Measurements from ENCODE around the gene METTL21A. TPM values are rescaled to one million over a fixed set of nuclear protein-coding genes. Genes with fewer than 3 reads are reported as not detected.
"Not testable (repeated sequence)": the region's sequence is repeated elsewhere in the genome, so short reads cannot be mapped to it uniquely, and the experiment has no call there.

METTL21A gene
- total and polyA plus RNA-seq, 9 donors: 14.1 to 20.3 (median 16.2) TPM

DNA sequence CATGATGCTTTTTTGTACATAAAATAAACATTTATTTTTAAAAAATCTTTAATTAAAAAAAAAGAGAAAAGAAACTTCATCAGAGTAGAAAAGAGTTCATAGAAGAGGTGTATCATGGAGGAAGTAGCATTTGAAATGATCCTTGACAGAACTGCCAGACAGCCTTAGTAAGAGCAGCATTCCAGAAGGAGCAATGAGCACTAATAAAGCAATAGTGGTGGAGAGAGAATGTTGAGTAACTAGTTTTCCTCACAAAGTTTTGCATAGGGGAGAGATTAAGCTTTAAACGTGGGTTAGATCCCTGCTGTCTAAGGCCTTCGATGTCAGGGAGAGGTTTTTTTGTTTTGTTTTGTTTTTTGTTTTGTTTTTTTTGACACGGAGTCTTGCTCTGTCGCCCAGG, 29.8 kb upstream of the METTL21A start:
- no peaks in the 10 kb centered on the region for H3K4me1 ChIP-seq (ENCODE audit: control insufficient read depth, insufficient read depth, low read length)
- no peak for DNase-seq
- no peak overlapping the region for H3K27ac ChIP-seq (ENCODE audit: low read length)
- no peak overlapping the region for H3K4me3 ChIP-seq (ENCODE audit: low read length)
- no peaks in the 10 kb centered on the region for H3K27me3 ChIP-seq (ENCODE audit: control insufficient read depth, insufficient read depth, low read length)
- 40% methylated on average over 1 of the region's 4 CpGs for WGBS (ENCODE audit: insufficient coverage)
- H3K9me3 ChIP-seq (replicated peaks; ENCODE audit: control insufficient read depth, low read depth, low read length): no peaks in the 10 kb centered on the region
- H3K36me3 ChIP-seq (ENCODE audit: control insufficient read depth, insufficient read depth, low read length): no peaks in the 10 kb centered on the region

DNA sequence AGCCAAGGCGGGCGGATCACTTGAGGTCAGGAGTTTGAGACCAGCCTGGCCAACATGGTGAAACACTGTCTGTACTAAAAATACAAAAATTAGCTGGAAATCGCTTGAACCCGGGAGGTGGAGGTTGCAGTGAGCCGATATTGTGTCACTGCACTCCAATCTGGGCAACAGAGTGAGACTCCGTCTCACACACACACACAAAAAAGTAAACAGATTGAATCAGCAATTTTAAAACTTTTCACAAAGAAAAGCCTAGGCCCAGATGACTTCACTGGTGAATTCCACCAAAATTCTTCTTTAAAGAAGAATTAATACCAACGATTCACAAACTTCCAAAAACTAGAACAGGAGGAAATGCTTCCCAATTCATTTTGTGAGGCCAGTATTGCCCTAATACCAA, 21.4 kb upstream of the METTL21A start:
- DNase-seq; H3K27me3 ChIP-seq (ENCODE audit: control insufficient read depth, insufficient read depth, low read length): not testable (repeated sequence)
- WGBS (ENCODE audit: insufficient coverage): 72% methylated on average over 4 of the region's 7 CpGs

DNA sequence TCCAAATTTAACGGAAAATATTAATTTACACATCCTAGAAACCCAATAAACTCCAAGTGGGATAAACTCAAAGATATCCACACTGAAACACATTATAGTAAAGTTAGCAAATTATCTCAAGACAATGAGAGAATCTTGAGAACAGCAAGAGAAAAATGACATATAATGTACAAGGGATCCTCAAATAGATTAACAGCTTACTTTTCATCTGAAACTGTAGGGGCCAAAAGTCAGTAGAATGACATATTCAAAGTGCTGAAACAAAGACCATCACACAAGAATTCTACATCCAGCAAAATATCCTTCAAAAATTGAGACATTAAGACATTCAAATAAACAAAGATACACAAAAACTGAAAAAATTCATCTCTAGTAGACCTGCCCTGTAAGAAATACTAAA, 18.7 kb upstream of the METTL21A start:
- no peak overlapping the region for H3K4me3 ChIP-seq (ENCODE audit: low read length)

More for the DNA sequence above, 21.4 kb upstream of the METTL21A start:
- H3K9me3 ChIP-seq (replicated peaks; ENCODE audit: control insufficient read depth, low read depth, low read length); H3K4me3 ChIP-seq (ENCODE audit: low read length); H3K36me3 ChIP-seq (ENCODE audit: control insufficient read depth, insufficient read depth, low read length); H3K4me1 ChIP-seq (ENCODE audit: control insufficient read depth, insufficient read depth, low read length); H3K27ac ChIP-seq (ENCODE audit: low read length): not testable (repeated sequence)

DNA sequence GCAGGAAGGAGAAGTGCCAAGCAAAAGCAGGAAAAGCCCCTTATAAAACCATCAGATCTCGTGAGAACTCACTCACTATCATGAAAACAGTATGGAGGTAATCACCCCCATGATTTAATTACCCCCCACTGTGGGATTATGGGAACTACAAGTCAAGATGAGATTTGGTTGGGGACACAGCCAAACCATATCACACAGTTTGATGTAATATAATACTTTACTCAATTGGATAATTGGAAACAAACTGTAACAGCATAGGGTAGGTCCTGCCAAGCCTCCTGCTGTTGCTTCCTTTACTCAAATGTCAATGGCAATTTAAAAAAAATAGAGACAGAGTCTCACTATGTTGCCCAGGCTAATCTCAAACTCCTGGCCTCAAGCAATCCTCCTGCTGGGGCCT, 15.5 kb upstream of the METTL21A start:
- no CpG with 5 or more reads among the region's 1 CpG for WGBS (ENCODE audit: insufficient coverage)
- H3K9me3 ChIP-seq (replicated peaks; ENCODE audit: control insufficient read depth, low read depth, low read length): no peaks in the 10 kb centered on the region
- H3K27ac ChIP-seq (ENCODE audit: low read length): no peak overlapping the region
- H3K4me3 ChIP-seq (ENCODE audit: low read length): no peak overlapping the region
- H3K4me1 ChIP-seq (ENCODE audit: control insufficient read depth, insufficient read depth, low read length): no peaks in the 10 kb centered on the region
- H3K27me3 ChIP-seq (ENCODE audit: control insufficient read depth, insufficient read depth, low read length): no peaks in the 10 kb centered on the region
- DNase-seq: no peak
- no peaks in the 10 kb centered on the region for H3K36me3 ChIP-seq (ENCODE audit: control insufficient read depth, insufficient read depth, low read length)

More for the DNA sequence above, 18.7 kb upstream of the METTL21A start:
- Histone ChIP-seq H3K27me3 (ENCODE audit: control insufficient read depth, insufficient read depth, low read length) (no peaks in the 10 kb centered on the region), H3K4me1 (ENCODE audit: control insufficient read depth, insufficient read depth, low read length) (no peaks in the 10 kb centered on the region), H3K36me3 (ENCODE audit: control insufficient read depth, insufficient read depth, low read length) (no peaks in the 10 kb centered on the region), H3K9me3 (replicated peaks; ENCODE audit: control insufficient read depth, low read depth, low read length) (no peaks in the 10 kb centered on the region), H3K27ac (ENCODE audit: low read length) (no peak overlapping the region)
- no CpG with 5 or more reads among the region's 1 CpG for WGBS (ENCODE audit: insufficient coverage)
- no peak for DNase-seq

DNA sequence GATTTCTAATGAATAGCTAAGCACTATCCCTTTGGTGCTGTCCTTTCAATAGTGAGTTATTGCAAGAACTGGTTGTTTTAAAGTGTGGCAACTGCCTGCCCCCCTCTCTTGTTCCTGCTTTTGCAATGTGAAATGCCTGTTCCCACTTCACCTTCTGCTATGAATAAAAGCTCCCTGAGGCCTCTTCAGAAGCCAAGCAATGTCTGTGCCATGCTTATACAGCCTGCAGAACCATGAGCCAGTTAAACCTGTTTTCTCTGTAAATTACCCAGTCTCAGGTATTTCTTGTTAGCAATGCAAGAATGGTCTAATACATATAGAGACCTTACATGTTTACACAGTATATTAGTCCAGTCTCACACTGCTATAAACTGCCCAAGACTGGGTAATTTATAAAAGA, 15.0 kb upstream of the METTL21A start:
- no peak for DNase-seq
- H3K36me3 ChIP-seq (ENCODE audit: control insufficient read depth, insufficient read depth, low read length): no peaks in the 10 kb centered on the region
- no peaks in the 10 kb centered on the region for H3K4me1 ChIP-seq (ENCODE audit: control insufficient read depth, insufficient read depth, low read length)
- no peak overlapping the region for H3K4me3 ChIP-seq (ENCODE audit: low read length)
- no peak overlapping the region for H3K27ac ChIP-seq (ENCODE audit: low read length)
- no peaks in the 10 kb centered on the region for H3K9me3 ChIP-seq (replicated peaks; ENCODE audit: control insufficient read depth, low read depth, low read length)
- no peaks in the 10 kb centered on the region for H3K27me3 ChIP-seq (ENCODE audit: control insufficient read depth, insufficient read depth, low read length)

DNA sequence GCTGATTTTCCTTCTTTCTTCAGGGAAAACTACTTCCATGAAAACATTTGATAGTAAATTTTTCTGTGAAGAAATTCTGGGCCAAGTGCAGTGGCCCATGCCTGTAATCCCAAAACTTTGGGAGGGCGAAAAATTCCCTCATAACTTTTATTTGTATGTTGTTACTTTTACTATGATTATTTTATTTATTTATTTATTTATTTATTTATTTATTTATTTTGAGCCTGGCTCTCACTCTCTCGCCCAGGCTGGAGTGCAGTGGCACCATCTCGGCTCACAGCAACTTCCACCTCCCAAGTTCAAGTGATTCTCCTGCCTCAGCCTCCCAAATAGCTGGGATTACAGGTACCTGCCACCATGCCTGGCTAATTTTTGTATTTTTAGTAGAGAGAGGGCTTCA, 14.1 kb upstream of the METTL21A start:
- H3K4me3 ChIP-seq (ENCODE audit: low read length); DNase-seq; H3K27ac ChIP-seq (ENCODE audit: low read length); H3K27me3 ChIP-seq (ENCODE audit: control insufficient read depth, insufficient read depth, low read length); H3K4me1 ChIP-seq (ENCODE audit: control insufficient read depth, insufficient read depth, low read length); H3K36me3 ChIP-seq (ENCODE audit: control insufficient read depth, insufficient read depth, low read length); H3K9me3 ChIP-seq (replicated peaks; ENCODE audit: control insufficient read depth, low read depth, low read length): not testable (repeated sequence)
- no CpG with 5 or more reads among the region's 3 CpGs for WGBS (ENCODE audit: insufficient coverage)

DNA sequence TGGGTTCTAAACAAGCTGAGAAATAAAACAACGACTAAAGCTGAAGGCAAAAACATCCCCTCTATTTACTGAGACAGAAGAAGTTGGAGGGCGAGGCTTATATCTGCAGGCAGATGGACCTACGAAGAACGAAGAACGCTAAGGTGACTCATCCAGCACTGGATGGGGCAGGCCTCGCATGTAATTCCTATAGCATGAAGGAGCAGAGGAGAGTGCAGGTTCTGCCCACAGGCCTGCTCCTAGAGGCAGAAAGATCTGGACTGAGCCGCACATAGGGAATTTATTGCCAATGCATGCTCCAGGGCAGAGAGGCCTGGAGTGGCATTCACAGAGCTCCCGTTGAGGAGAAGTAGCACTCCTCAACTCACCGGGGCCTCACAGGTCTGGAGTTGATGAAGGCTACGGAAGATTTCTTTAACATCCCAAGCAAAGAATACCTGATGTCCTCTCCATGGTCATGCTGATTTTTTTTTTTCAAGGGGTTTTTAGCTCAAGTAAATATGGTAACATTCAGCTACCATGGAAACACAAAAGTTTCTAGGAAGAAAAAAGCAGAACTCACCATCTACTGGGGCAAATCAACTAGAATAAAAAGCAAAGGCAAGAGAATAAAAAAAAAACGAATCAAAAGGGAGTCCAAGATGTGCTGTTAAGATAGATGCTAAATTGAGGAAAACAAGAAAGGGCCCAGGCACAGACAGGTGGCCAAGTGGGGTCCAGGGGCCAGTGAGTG, 10.4 kb upstream of the METTL21A start:
- no peaks in the 10 kb centered on the region for H3K36me3 ChIP-seq (ENCODE audit: control insufficient read depth, insufficient read depth, low read length)
- H3K27me3 ChIP-seq (ENCODE audit: control insufficient read depth, insufficient read depth, low read length): no peaks in the 10 kb centered on the region
- WGBS (ENCODE audit: insufficient coverage): 82% methylated on average over 6 of the region's 11 CpGs
- no peak overlapping the region for H3K4me3 ChIP-seq (ENCODE audit: low read length)
- H3K9me3 ChIP-seq (replicated peaks; ENCODE audit: control insufficient read depth, low read depth, low read length): no peaks in the 10 kb centered on the region
- H3K4me1 ChIP-seq (ENCODE audit: control insufficient read depth, insufficient read depth, low read length): no peaks in the 10 kb centered on the region
- no peak overlapping the region for H3K27ac ChIP-seq (ENCODE audit: low read length)
- DNase-seq: no peak

DNA sequence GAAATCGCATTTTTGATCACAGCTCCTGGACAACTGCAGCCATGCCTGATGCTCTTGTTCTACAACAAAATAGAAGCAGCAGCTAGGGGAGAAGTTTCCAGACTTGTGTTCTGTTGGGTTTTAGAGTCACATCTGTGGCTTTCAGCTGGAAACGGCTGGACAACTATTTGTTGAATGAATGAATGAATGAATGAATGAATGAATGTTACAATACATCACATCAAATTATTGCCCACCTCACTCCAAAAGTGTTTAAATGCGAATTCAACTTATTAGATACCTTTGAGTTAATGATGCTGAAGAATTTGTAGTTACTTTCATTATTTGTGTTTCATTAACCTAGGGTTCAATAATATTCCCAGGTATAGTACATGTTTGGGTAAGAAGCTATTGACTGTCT, 8.5 kb upstream of the METTL21A start:
- H3K27ac ChIP-seq (ENCODE audit: low read length): no peak overlapping the region
- DNase-seq: no peak
- H3K4me3 ChIP-seq (ENCODE audit: low read length): no peak overlapping the region
- no peaks in the 10 kb centered on the region for H3K9me3 ChIP-seq (replicated peaks; ENCODE audit: control insufficient read depth, low read depth, low read length)
- WGBS (ENCODE audit: insufficient coverage): no CpG with 5 or more reads among the region's 3 CpGs
- no peaks in the 10 kb centered on the region for H3K36me3 ChIP-seq (ENCODE audit: control insufficient read depth, insufficient read depth, low read length)
- no peaks in the 10 kb centered on the region for H3K27me3 ChIP-seq (ENCODE audit: control insufficient read depth, insufficient read depth, low read length)
- no peaks in the 10 kb centered on the region for H3K4me1 ChIP-seq (ENCODE audit: control insufficient read depth, insufficient read depth, low read length)

DNA sequence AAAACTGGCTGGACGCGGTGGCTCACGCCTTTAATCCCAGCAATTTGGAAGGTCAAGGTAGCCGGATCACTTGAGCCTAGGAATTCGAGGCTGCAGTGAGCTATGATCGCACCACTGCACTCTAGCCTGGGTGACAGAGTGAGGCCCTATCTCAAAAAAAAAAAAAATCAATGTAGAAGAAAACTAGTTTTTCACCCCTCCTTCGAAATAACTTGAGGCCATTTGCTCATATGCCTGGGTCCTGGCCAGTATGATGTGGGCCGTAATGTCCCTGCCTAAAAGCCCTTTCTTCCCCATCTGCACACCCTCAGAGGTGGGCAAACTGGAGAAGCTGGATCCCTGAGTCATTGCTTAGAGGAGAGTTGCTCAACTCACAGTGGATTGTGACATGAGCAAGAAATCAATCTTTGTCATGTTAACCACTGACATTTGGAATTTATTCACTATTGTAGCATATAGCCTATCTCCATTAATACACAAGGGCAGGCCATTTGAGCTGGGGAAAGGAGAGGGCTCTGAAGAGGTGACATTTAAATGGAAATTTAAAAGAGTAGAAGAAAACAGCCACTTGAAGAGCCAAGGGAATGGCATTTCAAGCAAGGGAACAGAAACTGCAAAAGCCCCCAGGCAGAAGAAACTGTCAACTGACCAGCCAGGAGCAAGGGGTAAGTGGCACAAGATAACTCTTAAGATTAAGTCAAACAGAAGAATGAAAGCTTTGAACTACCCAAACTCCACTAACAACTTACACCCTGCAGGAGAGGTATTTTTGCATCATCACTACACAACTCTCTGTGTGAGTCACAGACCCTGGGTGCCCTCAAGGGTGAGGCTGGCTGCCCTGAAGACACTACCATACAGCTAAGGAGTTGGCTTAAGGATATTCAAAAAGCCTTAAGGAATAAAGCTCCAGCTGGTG, 7.6 kb upstream of the METTL21A start:
- Histone ChIP-seq H3K27ac (ENCODE audit: low read length) (no peak overlapping the region), H3K36me3 (ENCODE audit: control insufficient read depth, insufficient read depth, low read length) (no peaks in the 10 kb centered on the region), H3K27me3 (ENCODE audit: control insufficient read depth, insufficient read depth, low read length) (no peaks in the 10 kb centered on the region), H3K9me3 (replicated peaks; ENCODE audit: control insufficient read depth, low read depth, low read length) (no peaks in the 10 kb centered on the region), H3K4me1 (ENCODE audit: control insufficient read depth, insufficient read depth, low read length) (no peaks in the 10 kb centered on the region), H3K4me3 (ENCODE audit: low read length) (no peak overlapping the region)
- no peak for DNase-seq
- 87% methylated on average over 5 of the region's 8 CpGs for WGBS (ENCODE audit: insufficient coverage)

DNA sequence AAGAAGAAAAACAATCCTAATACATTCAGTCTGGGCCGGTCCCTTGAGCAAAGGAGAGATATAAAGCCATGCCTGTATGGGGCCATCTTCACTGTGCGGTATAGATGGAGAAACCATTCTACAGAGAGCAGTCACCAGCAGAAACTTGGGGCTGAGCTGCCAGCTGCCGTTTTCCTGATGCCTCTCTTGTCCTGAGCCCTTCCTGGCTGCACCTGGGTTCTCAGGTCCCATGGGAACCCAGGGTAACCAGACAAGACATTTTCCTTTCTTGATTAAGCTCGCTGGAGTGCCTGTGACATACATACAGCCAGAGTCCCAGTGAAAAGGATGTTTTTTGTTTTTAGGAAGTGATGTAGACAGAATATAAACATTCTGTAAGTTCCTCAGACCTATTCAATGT, 5.3 kb upstream of the METTL21A start:
- Histone ChIP-seq H3K9me3 (replicated peaks; ENCODE audit: control insufficient read depth, low read depth, low read length) (no peaks in the 10 kb centered on the region), H3K4me1 (ENCODE audit: control insufficient read depth, insufficient read depth, low read length) (peaks cover 2% of the 10 kb centered on the region), H3K27me3 (ENCODE audit: control insufficient read depth, insufficient read depth, low read length) (no peaks in the 10 kb centered on the region), H3K27ac (ENCODE audit: low read length) (no peak overlapping the region), H3K4me3 (ENCODE audit: low read length) (no peak overlapping the region), H3K36me3 (ENCODE audit: control insufficient read depth, insufficient read depth, low read length) (no peaks in the 10 kb centered on the region)
- 51% methylated on average over 3 of the region's 4 CpGs for WGBS (ENCODE audit: insufficient coverage)
- DNase-seq: no peak

Data from muscle of leg (tissue), 11 donors.